Lung (tissue), 16 donors: ENCODE results near the gene VPS16. TPM values are rescaled to one million over a fixed set of nuclear protein-coding genes. Genes with fewer than 3 reads are reported as not detected.

Source experiments
- ATAC-seq: fragments of 200-7000 bp; cut with Tn5 transposase; one replicate; pipeline ENCODE4 v1.9.1; 2020; ENCODE audit warnings: moderate number of reproducible peaks; ENCODE audit not compliant: insufficient read depth, low FRiP score
- DNase-seq, 3 donors: peaks; one replicate each; pipeline ENCODE4 v3.0.0-alpha.2; 2013 to 2017
- H3K27ac ChIP-seq, 2 donors: one replicate each; pipeline ENCODE4 v1.5.1; 2013; ENCODE audit warnings: mild to moderate bottlenecking in 2 of 2, moderate library complexity in 2 of 2, control low read depth in 1 of 2, inconsistent platforms in 1 of 2, low read depth in 1 of 2, low read length in 1 of 2
- H3K27me3 ChIP-seq, 3 donors: one replicate each; pipeline ENCODE4 v1.5.1; 2013; ENCODE audit warnings: low read length in 2 of 3; ENCODE audit not compliant: control insufficient read depth in 3 of 3, insufficient read depth in 3 of 3
- H3K36me3 ChIP-seq, 4 donors: one replicate each; pipeline ENCODE4 v1.5.1; 2013; ENCODE audit warnings: low read length in 4 of 4, mild to moderate bottlenecking in 1 of 4, moderate library complexity in 1 of 4; ENCODE audit not compliant: control insufficient read depth in 4 of 4, insufficient read depth in 4 of 4
- H3K4me1 ChIP-seq, 5 donors: one replicate each; pipeline ENCODE4 v1.5.1; 2013; ENCODE audit warnings: low read length in 5 of 5, mild to moderate bottlenecking in 2 of 5, moderate library complexity in 1 of 5; ENCODE audit not compliant: control insufficient read depth in 5 of 5, insufficient read depth in 5 of 5
- H3K4me3 ChIP-seq: one replicate; pipeline ENCODE4 v1.5.1; 2013; ENCODE audit warnings: mild to moderate bottlenecking, control low read depth, moderate library complexity
- H3K9ac ChIP-seq, 2 donors: one replicate each; pipeline ENCODE4 v1.5.1; 2013; ENCODE audit warnings: low read length in 2 of 2, control low read depth in 1 of 2; ENCODE audit not compliant: insufficient read depth in 1 of 2
- H3K9me3 ChIP-seq, 4 donors: one replicate each; pipeline ENCODE4 v1.5.1; 2013; ENCODE audit warnings: low read length in 3 of 4, mild to moderate bottlenecking in 1 of 4, moderate library complexity in 1 of 4; ENCODE audit not compliant: control insufficient read depth in 4 of 4, insufficient read depth in 3 of 4
- WGBS, 2 donors: extraction: QIAGEN DNeasy Blood & Tissue Kit; methylation state at CpG; one replicate each; pipeline ENCODE4 v1.1.7; 2013; 5-methylcytosine and 5-hydroxymethylcytosine counted together
- long read RNA-seq, 5 donors: transcript quantifications; one replicate each; lab custom pipeline, GENCODE V29; 2026
- polyA plus RNA-seq, 2 donors: library from polyadenylated mRNA; stranded (reverse); fragments of 200-250 nt; gene quantifications; one replicate each; pipeline ENCODE4 v1.2.1, GENCODE V29; 2013
- total RNA-seq, 2 donors: library from RNA; depleted of rRNA in 1 of 2; stranded (reverse); fragments of >200 nt in 1 of 2; gene quantifications; one replicate each; pipeline ENCODE4 v1.2.1, GENCODE V29; 2014 to 2021
- TF ChIP-seq, protein P1 (sequence below): IDR thresholded peaks from 2 replicates; pipeline ENCODE4 v1.5.1; 2012; ENCODE audit warnings: mild to moderate bottlenecking; ENCODE audit errors: control extremely low read depth, extremely low read depth
- donor health status: control.
- donor health status: control.
- donor health status: Bipolar disorder and iron deficiency.
- donor health status: healthy.
- donor health status: DM: yes; HTN: yes; CAD: no.

The VPS16 gene
- 10 to 100 TPM; 26.1 to 44.1 TPM for total RNA-seq
- 10 to 100 TPM; 41.0 to 53.4 TPM for polyA plus RNA-seq
- long read RNA-seq, donor 1, transcript VPS16-202 (24 exons, 2,750 nt): major isoform, 9 of 10 reads
- long read RNA-seq, donor 1, partial matches to known transcripts: 0 of 10 reads
- long read RNA-seq, donor 1, other reads (novel, unspliced or antisense): 0 of 10 reads
- long read RNA-seq, donor 2, partial matches to known transcripts: 0 of 1 reads
- long read RNA-seq, donor 2, other reads (novel, unspliced or antisense): 0 of 1 reads
- long read RNA-seq, donor 3, partial matches to known transcripts: 0 of 4 reads
- long read RNA-seq, donor 3, other reads (novel, unspliced or antisense): 0 of 4 reads
- long read RNA-seq, donor 4, partial matches to known transcripts: 0 of 3 reads
- long read RNA-seq, donor 4, other reads (novel, unspliced or antisense): 0 of 3 reads
- long read RNA-seq, donor 5, partial matches to known transcripts: 0 of 5 reads
- long read RNA-seq, donor 5, other reads (novel, unspliced or antisense): 0 of 5 reads

DNA sequence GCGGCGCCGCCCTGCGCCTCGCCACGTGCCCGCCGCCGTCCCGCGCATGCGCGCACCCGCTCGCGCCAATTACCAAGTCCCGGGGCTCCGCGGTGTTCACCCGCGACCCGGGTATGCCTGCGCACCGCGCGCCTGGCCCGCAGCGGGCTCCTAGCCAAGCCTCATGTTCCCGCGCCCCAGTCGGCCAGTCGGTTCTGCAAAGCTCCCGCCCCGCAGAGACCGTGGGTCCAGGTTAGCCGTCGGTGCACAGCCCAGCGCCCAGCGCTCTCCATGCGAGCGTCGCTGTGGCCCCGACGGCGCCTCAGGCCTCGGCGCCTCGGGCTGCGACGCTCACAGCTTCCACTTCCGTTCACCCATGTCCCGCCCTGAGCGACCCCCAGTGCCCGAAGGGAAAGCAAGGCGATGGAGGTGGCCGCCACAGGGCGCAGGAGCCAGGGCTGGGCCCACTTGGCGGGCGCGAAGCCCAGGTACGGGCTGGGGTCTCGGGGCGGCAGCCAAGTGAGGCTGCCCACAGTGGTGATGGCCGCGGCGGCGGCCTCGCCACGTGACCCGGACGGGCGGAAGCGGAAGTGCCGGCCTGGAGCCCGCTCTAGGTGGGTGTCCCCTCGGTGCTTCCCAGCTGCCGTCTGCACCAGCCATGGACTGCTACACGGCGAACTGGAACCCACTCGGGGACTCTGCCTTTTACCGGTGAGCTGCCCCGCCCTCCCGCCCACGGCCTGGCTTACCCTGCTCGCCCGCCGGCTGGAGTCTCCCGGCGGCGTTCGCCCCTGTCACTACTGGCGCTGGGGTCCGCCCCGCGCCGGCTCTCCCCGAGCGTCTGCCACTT is at the start of gene VPS16, which contains the start of gene PCED1A:
VPS16 (plus strand) TSS at position 608 of the 829 bp plus-strand sequence; CDS start at position 638, 30 bp downstream.
PCED1A (minus strand) TSS at position 518 of the 829 bp plus-strand sequence. CDS start 743 bp downstream, outside the sequence.
- 2 to 4% methylated on average over 92 to 98 of the region's 98 CpGs for WGBS, 2 donors
- peak within 1 kb of the TSS; percentile 49 to 87 for H3K9ac ChIP-seq

DNA sequence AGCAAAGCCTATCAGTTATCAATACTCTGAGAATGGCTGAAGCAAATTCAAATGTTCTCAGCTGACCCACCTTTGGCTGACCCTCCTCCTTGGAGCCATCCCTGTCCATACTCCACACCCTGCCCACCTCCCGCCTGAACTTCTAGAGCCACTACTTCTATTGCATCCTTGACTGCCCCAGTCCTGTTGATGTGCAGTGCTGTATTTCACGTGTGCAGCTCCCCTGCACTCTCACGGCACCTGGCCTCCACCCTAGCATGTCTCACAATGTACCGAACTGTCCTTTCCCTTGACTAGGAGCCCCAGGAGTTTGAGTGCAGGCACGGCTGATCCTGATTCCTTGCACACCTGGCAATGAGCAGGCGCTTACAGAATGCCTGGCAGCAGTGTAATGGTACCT is 47.1 kb upstream of the VPS16 start:
- peaks cover 0 to 12% (median 3%) of the 10 kb centered on the region in 4 donors for H3K36me3 ChIP-seq

More for the DNA sequence above, at the start of gene VPS16, which contains the start of gene PCED1A:
- peak within 1 kb of the TSS; percentile 95 to 98 for H3K27ac ChIP-seq
- no peaks in the 10 kb centered on the region for H3K9me3 ChIP-seq
- no peaks in the 10 kb centered on the region for H3K27me3 ChIP-seq
- DNase-seq (peak; percentile 87 to 94 (median 93)), ATAC-seq (peak; percentile 98)
- peak within 1 kb of the TSS; percentile 98 for H3K4me3 ChIP-seq
- TF ChIP-seq, protein P1, sequence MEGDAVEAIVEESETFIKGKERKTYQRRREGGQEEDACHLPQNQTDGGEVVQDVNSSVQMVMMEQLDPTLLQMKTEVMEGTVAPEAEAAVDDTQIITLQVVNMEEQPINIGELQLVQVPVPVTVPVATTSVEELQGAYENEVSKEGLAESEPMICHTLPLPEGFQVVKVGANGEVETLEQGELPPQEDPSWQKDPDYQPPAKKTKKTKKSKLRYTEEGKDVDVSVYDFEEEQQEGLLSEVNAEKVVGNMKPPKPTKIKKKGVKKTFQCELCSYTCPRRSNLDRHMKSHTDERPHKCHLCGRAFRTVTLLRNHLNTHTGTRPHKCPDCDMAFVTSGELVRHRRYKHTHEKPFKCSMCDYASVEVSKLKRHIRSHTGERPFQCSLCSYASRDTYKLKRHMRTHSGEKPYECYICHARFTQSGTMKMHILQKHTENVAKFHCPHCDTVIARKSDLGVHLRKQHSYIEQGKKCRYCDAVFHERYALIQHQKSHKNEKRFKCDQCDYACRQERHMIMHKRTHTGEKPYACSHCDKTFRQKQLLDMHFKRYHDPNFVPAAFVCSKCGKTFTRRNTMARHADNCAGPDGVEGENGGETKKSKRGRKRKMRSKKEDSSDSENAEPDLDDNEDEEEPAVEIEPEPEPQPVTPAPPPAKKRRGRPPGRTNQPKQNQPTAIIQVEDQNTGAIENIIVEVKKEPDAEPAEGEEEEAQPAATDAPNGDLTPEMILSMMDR: no peak
- H3K4me1 ChIP-seq: peaks cover 2 to 16% (median 6%) of the 10 kb centered on the region in 5 donors
- H3K36me3 ChIP-seq: peaks cover 0 to 12% (median 7%) of the 10 kb centered on the region in 4 donors

DNA sequence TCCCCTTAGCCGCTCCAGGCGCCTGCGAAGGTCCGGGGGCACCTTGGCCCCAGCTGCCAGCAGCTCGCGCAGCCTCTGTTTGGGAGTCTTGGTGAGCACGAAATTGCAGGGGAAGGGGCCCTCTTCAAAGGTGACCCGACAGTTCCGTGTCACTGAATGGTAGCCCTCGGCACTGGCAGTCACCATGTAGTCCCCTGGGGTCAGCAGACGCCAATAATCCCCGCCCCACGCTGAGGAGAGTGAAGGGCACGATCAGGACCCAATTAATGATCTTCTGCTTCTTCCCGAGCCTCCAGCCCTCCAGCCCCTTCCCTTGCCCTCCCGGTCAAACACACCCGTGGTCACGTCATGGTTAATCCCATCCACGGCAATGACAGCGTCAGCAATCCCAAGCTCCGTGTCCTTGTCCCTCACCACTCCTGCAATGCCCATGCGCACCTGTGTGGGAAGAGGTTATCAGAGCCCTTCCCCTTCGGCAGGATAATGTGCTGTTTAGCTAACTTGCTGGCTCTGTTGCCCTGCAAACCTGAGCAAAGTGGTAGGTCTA is 46.3 kb upstream of the VPS16 start:
- 91 to 92% methylated on average over 23 of the region's 23 CpGs for WGBS, 2 donors
- peaks cover 0 to 6% (median 0%) of the 10 kb centered on the region in 3 donors for H3K27me3 ChIP-seq
- H3K9ac ChIP-seq: no peak overlapping the region
- peaks cover 0 to 5% (median 0%) of the 10 kb centered on the region in 5 donors for H3K4me1 ChIP-seq
- H3K9me3 ChIP-seq: peaks cover 0 to 3% (median 0%) of the 10 kb centered on the region in 4 donors
- H3K4me3 ChIP-seq: no peak overlapping the region
- H3K27ac ChIP-seq: no peak overlapping the region
- ATAC-seq (no peak), DNase-seq (no peak)
- H3K36me3 ChIP-seq: peaks cover 0 to 17% (median 3%) of the 10 kb centered on the region in 4 donors
- TF ChIP-seq, protein P1: no peak

More for the DNA sequence above, 47.1 kb upstream of the VPS16 start:
- H3K27ac ChIP-seq: no peak overlapping the region
- no peak overlapping the region for H3K9ac ChIP-seq
- DNase-seq: no peak
- H3K4me3 ChIP-seq: no peak overlapping the region
- H3K4me1 ChIP-seq: no peaks in the 10 kb centered on the region
- ATAC-seq: no peak
- peaks cover 0 to 6% (median 0%) of the 10 kb centered on the region in 3 donors for H3K27me3 ChIP-seq
- H3K9me3 ChIP-seq: peaks cover 0 to 3% (median 0%) of the 10 kb centered on the region in 4 donors
- WGBS, 2 donors: 90 to 94% methylated on average over 6 of the region's 6 CpGs
- TF ChIP-seq, protein P1: no peak
